OCI-LY7 (cell line): ENCODE results near the gene NAV3. TPM values are rescaled to one million over a fixed set of nuclear protein-coding genes. Genes with fewer than 3 reads are reported as not detected.

Experiments used
- BruUV-seq: library from RNA; stranded (reverse); fragments of 400-500 nt; replicated peaks from 2 replicates; lab custom pipeline; 2021; lab: Mats Ljungman, UMichigan
- CTCF ChIA-PET: fragments of 300-600 bp; sonication (Branson Sonifier 250); formaldehyde crosslinking; loops from one replicate; lab custom pipeline; 2022; ENCODE audit warnings: antibody characterized with exemption; ENCODE audit not compliant: unreplicated experiment; lab: Charles Lee
- POLR2A ChIA-PET: fragments of 300-600 bp; sonication (Branson Sonifier 250); formaldehyde crosslinking; loops from one replicate; lab custom pipeline; 2022; ENCODE audit warnings: antibody characterized with exemption; lab: Charles Lee
- DNase-seq: peaks from one replicate; pipeline ENCODE4 v3.0.0-alpha.2; 2015; ENCODE audit warnings: low spot score
- H2AFZ ChIP-seq: fragments of 200-600 bp; sonication (generic), shearing (Covaris generic); 2 replicates; pipeline ENCODE4 v1.6.1; 2014; ENCODE audit warnings: mild to moderate bottlenecking, antibody characterized with exemption, low read length, moderate library complexity
- H3K27ac ChIP-seq: fragments of 200-600 bp; sonication (generic); 2 replicates; pipeline ENCODE4 v1.5.1; 2014; ENCODE audit warnings: mixed run types, low read depth, mild to moderate bottlenecking, moderate library complexity, low read length, inconsistent platforms; ENCODE audit not compliant: poor library complexity, severe bottlenecking
- H3K36me3 ChIP-seq: fragments of 200-600 bp; sonication (generic); 2 replicates; pipeline ENCODE4 v1.6.1; 2014; ENCODE audit warnings: mild to moderate bottlenecking, antibody characterized with exemption, low read length, moderate library complexity, mixed read lengths; ENCODE audit not compliant: insufficient read depth
- H3K4me1 ChIP-seq: fragments of 200-600 bp; sonication (generic); 2 replicates; pipeline ENCODE4 v1.5.1; 2014; ENCODE audit warnings: mild to moderate bottlenecking, low read length; ENCODE audit not compliant: insufficient read depth, poor library complexity, severe bottlenecking
- H3K4me2 ChIP-seq: fragments of 200-600 bp; sonication (generic); 2 replicates; pipeline ENCODE4 v1.6.1; 2014; ENCODE audit warnings: mild to moderate bottlenecking, low read length
- H3K4me3 ChIP-seq: fragments of 200-600 bp; sonication (generic); 2 replicates; pipeline ENCODE4 v1.5.1; 2014; ENCODE audit warnings: mild to moderate bottlenecking, low read depth, low read length; ENCODE audit not compliant: poor library complexity, severe bottlenecking
- H3K79me2 ChIP-seq: fragments of 200-600 bp; sonication (generic); 2 replicates; pipeline ENCODE4 v1.6.1; 2016; ENCODE audit warnings: low read depth, mild to moderate bottlenecking, low read length, moderate library complexity, mixed read lengths; ENCODE audit not compliant: insufficient read depth
- H3K9me2 ChIP-seq: fragments of 200-600 bp; sonication (generic); 2 replicates; pipeline ENCODE4 v1.6.1; 2016; ENCODE audit warnings: mild to moderate bottlenecking, low read length, mixed read lengths; ENCODE audit not compliant: insufficient read depth
- H3K9me3 ChIP-seq: fragments of 200-600 bp; sonication (generic); 2 replicates; pipeline ENCODE4 v1.6.1; 2014; ENCODE audit warnings: mild to moderate bottlenecking, mixed run types, low read length, mixed read lengths
- H4K20me1 ChIP-seq: fragments of 200-600 bp; sonication (generic); 2 replicates; pipeline ENCODE4 v1.6.1; 2014; ENCODE audit warnings: mild to moderate bottlenecking, antibody characterized with exemption, low read length, moderate library complexity, mixed read lengths; ENCODE audit not compliant: insufficient read depth
- EZH2phosphoT487 ChIP-seq: fragments of 200-600 bp; sonication (generic); IDR thresholded peaks from 2 replicates; pipeline ENCODE4 v1.6.1; 2018; ENCODE audit warnings: low read depth, borderline replicate concordance, mild to moderate bottlenecking, mixed run types, antibody characterized with exemption, low read length, moderate library complexity, mixed read lengths
- intact Hi-C: fragments of 100-400 bp; cut with micrococcal nuclease; formaldehyde crosslinking; loops from one replicate; pipeline ENCODE4 v1.10.0; 2022; ENCODE audit not compliant: unreplicated experiment
- total RNA-seq, 2 experiments: library from RNA; depleted of rRNA in 1 of 2; stranded (reverse); fragments of >200 nt in 1 of 2; shearing (Covaris generic) in 1 of 2; gene quantifications; 2 replicates each; pipeline ENCODE4 v1.2.3, GENCODE V29; 2014 to 2022
- TF ChIP-seq, protein P1 (sequence below): fragments of 200-600 bp; sonication (generic); conservative IDR thresholded peaks from 2 replicates; pipeline ENCODE4 v1.5.1; 2014; ENCODE audit warnings: mild to moderate bottlenecking, antibody characterized with exemption, low read length, moderate library complexity, mixed read lengths

NAV3 gene
- total RNA-seq, 2 experiments from 2014 or later = 0.68 to 1.6 TPM

DNA sequence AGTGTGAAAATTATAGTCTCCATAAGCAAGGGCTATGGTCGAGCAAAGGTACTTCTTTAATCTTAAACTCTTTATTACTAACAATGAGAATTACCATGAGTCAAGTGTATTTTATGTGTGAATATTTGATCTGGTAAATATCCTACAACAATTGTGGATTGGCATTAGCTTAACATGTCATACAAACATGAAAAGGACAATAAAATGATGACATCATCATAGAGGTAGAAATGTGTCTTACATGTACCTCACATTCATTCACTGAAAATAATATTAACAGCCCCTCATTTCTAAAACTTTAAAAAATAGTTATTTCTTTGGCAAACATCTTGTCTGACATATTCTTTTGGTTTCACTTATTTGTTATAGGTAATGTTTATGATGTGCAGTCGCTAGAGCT lies 355.0 kb downstream of the NAV3 start:
- ChIA-PET CTCF (no interaction called here), POLR2A (no interaction called here)
- intact Hi-C loops = no loop called here
- H3K36me3 ChIP-seq = no peaks in the 10 kb centered on the region
- H3K4me3 ChIP-seq = no peak overlapping the region
- H3K9me2 ChIP-seq = no peaks in the 10 kb centered on the region
- no peaks in the 10 kb centered on the region for H4K20me1 ChIP-seq
- no peak overlapping the region for H3K27ac ChIP-seq
- no peak overlapping the region for H2AFZ ChIP-seq
- H3K9me3 ChIP-seq = no peaks in the 10 kb centered on the region
- no peaks in the 10 kb centered on the region for H3K79me2 ChIP-seq
- no peak overlapping the region for H3K4me2 ChIP-seq
- BruUV-seq = no TSS peak
- H3K4me1 ChIP-seq = no peaks in the 10 kb centered on the region
- TF ChIP-seq, protein P1, sequence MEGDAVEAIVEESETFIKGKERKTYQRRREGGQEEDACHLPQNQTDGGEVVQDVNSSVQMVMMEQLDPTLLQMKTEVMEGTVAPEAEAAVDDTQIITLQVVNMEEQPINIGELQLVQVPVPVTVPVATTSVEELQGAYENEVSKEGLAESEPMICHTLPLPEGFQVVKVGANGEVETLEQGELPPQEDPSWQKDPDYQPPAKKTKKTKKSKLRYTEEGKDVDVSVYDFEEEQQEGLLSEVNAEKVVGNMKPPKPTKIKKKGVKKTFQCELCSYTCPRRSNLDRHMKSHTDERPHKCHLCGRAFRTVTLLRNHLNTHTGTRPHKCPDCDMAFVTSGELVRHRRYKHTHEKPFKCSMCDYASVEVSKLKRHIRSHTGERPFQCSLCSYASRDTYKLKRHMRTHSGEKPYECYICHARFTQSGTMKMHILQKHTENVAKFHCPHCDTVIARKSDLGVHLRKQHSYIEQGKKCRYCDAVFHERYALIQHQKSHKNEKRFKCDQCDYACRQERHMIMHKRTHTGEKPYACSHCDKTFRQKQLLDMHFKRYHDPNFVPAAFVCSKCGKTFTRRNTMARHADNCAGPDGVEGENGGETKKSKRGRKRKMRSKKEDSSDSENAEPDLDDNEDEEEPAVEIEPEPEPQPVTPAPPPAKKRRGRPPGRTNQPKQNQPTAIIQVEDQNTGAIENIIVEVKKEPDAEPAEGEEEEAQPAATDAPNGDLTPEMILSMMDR = no peak
- no peak for DNase-seq

DNA sequence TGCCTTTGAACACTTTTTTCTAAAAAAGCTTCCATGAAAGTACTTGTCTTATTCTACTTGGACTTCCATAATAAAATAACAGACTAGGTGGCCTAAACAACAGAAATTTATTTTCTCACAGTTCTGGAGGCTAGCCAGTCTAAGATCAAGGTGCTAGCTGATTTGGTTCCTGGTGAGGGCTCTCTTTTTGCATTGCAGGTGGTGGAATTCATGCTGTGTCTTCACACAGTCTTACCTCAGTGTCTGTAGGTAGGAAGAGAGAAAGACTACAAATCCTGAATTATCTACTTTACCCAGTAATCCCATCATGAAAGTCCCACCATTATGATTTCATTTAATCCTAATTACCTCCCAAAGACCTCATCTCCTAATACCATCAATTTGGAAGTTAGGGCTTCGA lies 356.0 kb downstream of the NAV3 start:
- no peaks in the 10 kb centered on the region for H3K79me2 ChIP-seq
- DNase-seq = no peak
- no TSS peak for BruUV-seq
- no peaks in the 10 kb centered on the region for H3K36me3 ChIP-seq
- intact Hi-C loops = no loop called here
- no peak overlapping the region for H3K4me2 ChIP-seq
- POLR2A ChIA-PET = no interaction called here
- no peak for TF ChIP-seq EZH2phosphoT487
- TF ChIP-seq, protein P1 = no peak
- no peak overlapping the region for H3K27ac ChIP-seq
- no peaks in the 10 kb centered on the region for H3K4me1 ChIP-seq
- no peak overlapping the region for H2AFZ ChIP-seq
- no peaks in the 10 kb centered on the region for H3K9me3 ChIP-seq
- CTCF ChIA-PET = no interaction called here
- no peak overlapping the region for H3K4me3 ChIP-seq
- no peaks in the 10 kb centered on the region for H4K20me1 ChIP-seq
- no peaks in the 10 kb centered on the region for H3K9me2 ChIP-seq

DNA sequence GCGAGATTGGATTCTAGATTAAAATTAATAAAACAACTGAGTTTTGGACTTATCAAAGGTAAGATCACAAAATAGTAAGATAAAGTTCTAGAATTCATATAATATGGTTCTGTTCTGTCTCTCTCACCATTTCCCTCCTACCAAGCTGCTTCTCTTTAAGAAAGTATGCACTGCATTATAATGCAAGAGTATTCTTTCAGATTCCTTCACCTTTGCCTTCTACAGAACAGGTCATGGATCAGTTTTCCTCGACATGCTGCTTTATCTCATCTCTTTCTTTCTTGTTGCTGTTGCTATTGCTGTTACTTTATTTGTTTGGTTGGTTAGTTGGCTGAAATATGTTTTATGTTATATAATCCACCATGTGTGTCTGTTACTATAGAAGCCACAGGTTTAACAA lies 357.0 kb downstream of the NAV3 start:
- no peaks in the 10 kb centered on the region for H3K79me2 ChIP-seq
- H3K9me3 ChIP-seq = no peaks in the 10 kb centered on the region
- H3K4me1 ChIP-seq = no peaks in the 10 kb centered on the region
- H3K27ac ChIP-seq = no peak overlapping the region
- H4K20me1 ChIP-seq = no peaks in the 10 kb centered on the region
- no peak overlapping the region for H3K4me2 ChIP-seq
- no peak overlapping the region for H2AFZ ChIP-seq
- TF ChIP-seq, protein P1 = no peak
- TF ChIP-seq EZH2phosphoT487 = no peak
- no peak for DNase-seq
- no TSS peak for BruUV-seq
- H3K4me3 ChIP-seq = no peak overlapping the region
- no peaks in the 10 kb centered on the region for H3K36me3 ChIP-seq
- intact Hi-C loops = no loop called here
- ChIA-PET POLR2A (no interaction called here), CTCF (no interaction called here)
- no peaks in the 10 kb centered on the region for H3K9me2 ChIP-seq
